ENCODE measurements around the gene ATRNL1.
"Not testable (repeated sequence)": the region's sequence is repeated elsewhere in the genome, so short reads cannot be mapped to it uniquely, and the experiment has no call there.

Gene ATRNL1

GRCh38 chr10:115417585-115418265, 324.6 kb downstream of the ATRNL1 start:
- DNase-seq (ENCODE audit: low read depth): no peak

GRCh38 chr10:115422624-115423023, 329.5 kb downstream of the ATRNL1 start:
- no peak for DNase-seq (ENCODE audit: low read depth)

- DNase-seq (ENCODE audit: low read depth): no peak
Measured at GRCh38 chr10:115427611-115428010, 334.4 kb downstream of the ATRNL1 start.

GRCh38 chr10:115432188-115432819, 339.1 kb downstream of the ATRNL1 start:
- DNase-seq (ENCODE audit: low read depth): no peak

GRCh38 chr10:115436999-115437398, 343.8 kb downstream of the ATRNL1 start:
- no peak for DNase-seq (ENCODE audit: low read depth)

GRCh38 chr10:115441907-115442545, 348.9 kb downstream of the ATRNL1 start:
- no peak for DNase-seq (ENCODE audit: low read depth)

- DNase-seq (ENCODE audit: low read depth): no peak
Measured at GRCh38 chr10:115456812-115457211, 363.6 kb downstream of the ATRNL1 start.

- DNase-seq (ENCODE audit: low read depth): no peak
Measured at GRCh38 chr10:115483294-115483693, 390.1 kb downstream of the ATRNL1 start.

GRCh38 chr10:115491526-115492140, 398.5 kb downstream of the ATRNL1 start:
- no peak for DNase-seq (ENCODE audit: low read depth)

GRCh38 chr10:115503546-115503945, 410.4 kb downstream of the ATRNL1 start:
- DNase-seq (ENCODE audit: low read depth): no peak

GRCh38 chr10:115514895-115515294, 421.7 kb downstream of the ATRNL1 start:
- no peak for DNase-seq (ENCODE audit: low read depth)

- DNase-seq (ENCODE audit: low read depth): no peak
Measured at GRCh38 chr10:115525141-115525540, 432.0 kb downstream of the ATRNL1 start.

GRCh38 chr10:115527682-115528081, 434.5 kb downstream of the ATRNL1 start:
- DNase-seq (ENCODE audit: low read depth): not testable (repeated sequence)

GRCh38 chr10:115536401-115536800, 443.2 kb downstream of the ATRNL1 start:
- DNase-seq (ENCODE audit: low read depth): not testable (repeated sequence)

- no peak for DNase-seq (ENCODE audit: low read depth)
Measured at GRCh38 chr10:115539142-115539762, 446.1 kb downstream of the ATRNL1 start.

GRCh38 chr10:115555887-115556402, 462.8 kb downstream of the ATRNL1 start:
- DNase-seq (ENCODE audit: low read depth): no peak

GRCh38 chr10:115558252-115558651, 465.1 kb downstream of the ATRNL1 start:
- no peak for DNase-seq (ENCODE audit: low read depth)

- DNase-seq (ENCODE audit: low read depth): no peak
Measured at GRCh38 chr10:115566867-115567266, 473.7 kb downstream of the ATRNL1 start.

GRCh38 chr10:115572740-115573455, 479.7 kb downstream of the ATRNL1 start:
- DNase-seq (ENCODE audit: low read depth): no peak

GRCh38 chr10:115580239-115580638, 487.1 kb downstream of the ATRNL1 start:
- no peak for DNase-seq (ENCODE audit: low read depth)

- DNase-seq (ENCODE audit: low read depth): no peak
Measured at GRCh38 chr10:115593060-115593459, 499.9 kb downstream of the ATRNL1 start.

GRCh38 chr10:115604627-115605026, 511.5 kb downstream of the ATRNL1 start:
- DNase-seq (ENCODE audit: low read depth): no peak

All from stimulated activated CD8-positive, alpha-beta memory T cell treated with anti-CD3 and anti-CD28 coated beads, Interleukin-12 subunit alpha, Interleukin-12 subunit beta, amount 100 ng/mL, for 1 hour (primary cell).